ENCODE results near the gene MRAS. TPM values are rescaled to one million over a fixed set of nuclear protein-coding genes. Genes with fewer than 3 reads are reported as not detected.

The MRAS gene
- polyA plus RNA-seq, 1 of the 3 experiments (the other 2 are of a cell fraction) = 25.0 TPM

GRCh38 chr3:138377804-138378203, 29.4 kb downstream of the MRAS start:
- Histone ChIP-seq H3K9me3 (no peaks in the 10 kb centered on the region), H3K4me1 (ENCODE audit: control insufficient read depth in 1 of 2, insufficient read depth in 2 of 2, low read depth in 1 of 2, low read length in 1 of 2) (peaks cover 0 to 2% of the 10 kb centered on the region in 2 experiments; a peak in 1 of 4 replicates), H3K27ac (ENCODE audit: low read depth in 2 of 2, low read length in 1 of 2) (no peak overlapping the region), H3K9ac (no peak overlapping the region), H3K4me2 (no peak overlapping the region), H2AFZ (ENCODE audit: low read depth) (no peak overlapping the region), H3K9me2 (no peaks in the 10 kb centered on the region), H4K20me1 (ENCODE audit: insufficient read depth) (no peaks in the 10 kb centered on the region), H3F3A (replicated peaks; ENCODE audit: insufficient read depth) (no peaks in the 10 kb centered on the region), H3K27me3 (ENCODE audit: insufficient read depth) (no peaks in the 10 kb centered on the region), H3K79me2 (ENCODE audit: insufficient read depth) (peaks cover 6% of the 10 kb centered on the region; the same call in 1 of the 2 replicates), H3K36me3 (replicated peaks in 1 of 2; ENCODE audit: control insufficient read depth in 1 of 2, insufficient read depth in 2 of 2, low read length in 1 of 2) (no peaks in the 10 kb centered on the region), H3K4me3 (ENCODE audit: low read depth in 2 of 2, low read length in 1 of 2) (no peak overlapping the region)
- no peak for DNase-seq
- ChIA-PET CTCF (interaction anchor here (1.2 kb wide), 1 partner anchor 19 kb away, joined by 3 read pairs; no protein-coding TSS in a partner anchor), POLR2A (no interaction called here)
- TF ChIP-seq NFIC (IDR thresholded peaks at IDR 0.05; ENCODE audit: borderline replicate concordance) (no peak), CTCF (IDR thresholded peaks at IDR 0.05) (no peak), POLR2AphosphoS5 (IDR thresholded peaks at IDR 0.05; ENCODE audit: low read depth, low read length) (no peak), YY1 (IDR thresholded peaks at IDR 0.05; ENCODE audit: low read depth) (no peak), TCF12 (IDR thresholded peaks at IDR 0.05) (no peak), NRF1 (IDR thresholded peaks at IDR 0.05; ENCODE audit: low read depth, low read length) (no peak), SMC3 (IDR thresholded peaks at IDR 0.05; ENCODE audit: low read depth, low read length) (no peak), FOXJ3 (CRISPR knock-in tag; IDR thresholded peaks at IDR 0.05) (no peak), MAX (IDR thresholded peaks at IDR 0.05; ENCODE audit: low read depth) (no peak), REST (IDR thresholded peaks at IDR 0.05; ENCODE audit: low read depth, low read length) (no peak), MEF2A (IDR thresholded peaks at IDR 0.05; ENCODE audit: borderline replicate concordance, low read depth) (no peak), EZH2phosphoT487 (IDR thresholded peaks at IDR 0.05; ENCODE audit: borderline replicate concordance, low read depth) (no peak), USF1 (IDR thresholded peaks at IDR 0.05; ENCODE audit: borderline replicate concordance, low read depth) (no peak), FOXM1 (IDR thresholded peaks at IDR 0.05; ENCODE audit: low read depth) (no peak), ELF1 (IDR thresholded peaks at IDR 0.05) (no peak), FOSL2 (IDR thresholded peaks at IDR 0.05; ENCODE audit: borderline replicate concordance, low read depth) (no peak), TAF1 (IDR thresholded peaks at IDR 0.05; ENCODE audit: borderline replicate concordance, low read depth, low read length) (no peak), GATA2 (CRISPR knock-in tag; IDR thresholded peaks at IDR 0.05) (no peak)
- WGBS (ENCODE audit: low lambda C conversion rate) = 82% methylated on average over 5 of the region's 5 CpGs

Data from SK-N-SH (cell line).